ENCODE data around the gene ENAH.

The ENAH gene

DNA sequence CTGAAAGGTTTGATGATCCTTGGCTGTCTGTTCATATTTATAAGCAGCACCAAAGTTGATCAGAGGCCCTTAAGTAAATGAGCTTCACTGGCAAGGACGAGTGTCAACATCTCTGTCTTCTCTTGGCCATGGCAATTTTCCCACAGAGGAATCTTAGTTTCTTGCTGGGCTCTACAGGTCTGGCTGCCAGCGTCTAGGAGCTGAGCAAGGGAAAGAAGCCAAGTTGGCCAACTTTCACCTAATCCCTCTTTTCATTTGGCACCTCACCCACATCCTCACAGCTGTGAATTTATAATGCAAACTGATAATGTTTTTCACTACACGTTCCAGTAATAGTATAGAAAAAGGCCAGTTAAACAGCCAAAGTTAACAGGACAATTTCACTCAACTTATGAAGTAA is 126.0 kb downstream of the ENAH start:
- TF ChIP-seq POLR2AphosphoS5 (IDR thresholded peaks at IDR 0.05; ENCODE audit: low read depth) (no peak), GABPA (IDR thresholded peaks at IDR 0.05; ENCODE audit: low read depth) (no peak), SPI1 (IDR thresholded peaks at IDR 0.05; ENCODE audit: borderline replicate concordance, low read depth) (no peak)
- TF ChIP-seq, protein P1, sequence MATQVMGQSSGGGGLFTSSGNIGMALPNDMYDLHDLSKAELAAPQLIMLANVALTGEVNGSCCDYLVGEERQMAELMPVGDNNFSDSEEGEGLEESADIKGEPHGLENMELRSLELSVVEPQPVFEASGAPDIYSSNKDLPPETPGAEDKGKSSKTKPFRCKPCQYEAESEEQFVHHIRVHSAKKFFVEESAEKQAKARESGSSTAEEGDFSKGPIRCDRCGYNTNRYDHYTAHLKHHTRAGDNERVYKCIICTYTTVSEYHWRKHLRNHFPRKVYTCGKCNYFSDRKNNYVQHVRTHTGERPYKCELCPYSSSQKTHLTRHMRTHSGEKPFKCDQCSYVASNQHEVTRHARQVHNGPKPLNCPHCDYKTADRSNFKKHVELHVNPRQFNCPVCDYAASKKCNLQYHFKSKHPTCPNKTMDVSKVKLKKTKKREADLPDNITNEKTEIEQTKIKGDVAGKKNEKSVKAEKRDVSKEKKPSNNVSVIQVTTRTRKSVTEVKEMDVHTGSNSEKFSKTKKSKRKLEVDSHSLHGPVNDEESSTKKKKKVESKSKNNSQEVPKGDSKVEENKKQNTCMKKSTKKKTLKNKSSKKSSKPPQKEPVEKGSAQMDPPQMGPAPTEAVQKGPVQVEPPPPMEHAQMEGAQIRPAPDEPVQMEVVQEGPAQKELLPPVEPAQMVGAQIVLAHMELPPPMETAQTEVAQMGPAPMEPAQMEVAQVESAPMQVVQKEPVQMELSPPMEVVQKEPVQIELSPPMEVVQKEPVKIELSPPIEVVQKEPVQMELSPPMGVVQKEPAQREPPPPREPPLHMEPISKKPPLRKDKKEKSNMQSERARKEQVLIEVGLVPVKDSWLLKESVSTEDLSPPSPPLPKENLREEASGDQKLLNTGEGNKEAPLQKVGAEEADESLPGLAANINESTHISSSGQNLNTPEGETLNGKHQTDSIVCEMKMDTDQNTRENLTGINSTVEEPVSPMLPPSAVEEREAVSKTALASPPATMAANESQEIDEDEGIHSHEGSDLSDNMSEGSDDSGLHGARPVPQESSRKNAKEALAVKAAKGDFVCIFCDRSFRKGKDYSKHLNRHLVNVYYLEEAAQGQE (IDR thresholded peaks at IDR 0.05; ENCODE audit: insufficient replicate concordance, low read depth) = no peak
- TF ChIP-seq, protein P2, sequence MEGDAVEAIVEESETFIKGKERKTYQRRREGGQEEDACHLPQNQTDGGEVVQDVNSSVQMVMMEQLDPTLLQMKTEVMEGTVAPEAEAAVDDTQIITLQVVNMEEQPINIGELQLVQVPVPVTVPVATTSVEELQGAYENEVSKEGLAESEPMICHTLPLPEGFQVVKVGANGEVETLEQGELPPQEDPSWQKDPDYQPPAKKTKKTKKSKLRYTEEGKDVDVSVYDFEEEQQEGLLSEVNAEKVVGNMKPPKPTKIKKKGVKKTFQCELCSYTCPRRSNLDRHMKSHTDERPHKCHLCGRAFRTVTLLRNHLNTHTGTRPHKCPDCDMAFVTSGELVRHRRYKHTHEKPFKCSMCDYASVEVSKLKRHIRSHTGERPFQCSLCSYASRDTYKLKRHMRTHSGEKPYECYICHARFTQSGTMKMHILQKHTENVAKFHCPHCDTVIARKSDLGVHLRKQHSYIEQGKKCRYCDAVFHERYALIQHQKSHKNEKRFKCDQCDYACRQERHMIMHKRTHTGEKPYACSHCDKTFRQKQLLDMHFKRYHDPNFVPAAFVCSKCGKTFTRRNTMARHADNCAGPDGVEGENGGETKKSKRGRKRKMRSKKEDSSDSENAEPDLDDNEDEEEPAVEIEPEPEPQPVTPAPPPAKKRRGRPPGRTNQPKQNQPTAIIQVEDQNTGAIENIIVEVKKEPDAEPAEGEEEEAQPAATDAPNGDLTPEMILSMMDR (IDR thresholded peaks at IDR 0.05; ENCODE audit: insufficient read depth, low read length) = no peak
- H3K27me3 ChIP-seq (ENCODE audit: insufficient read depth, poor library complexity, severe bottlenecking) = no peaks in the 10 kb centered on the region
- H3K4me3 ChIP-seq (replicated peaks; ENCODE audit: insufficient read depth, low read length) = no peak overlapping the region
- no peak for DNase-seq (ENCODE audit: low read depth in 1 of 2, low spot score in 1 of 2)
- H3K27ac ChIP-seq (replicated peaks) = no peak overlapping the region

DNA sequence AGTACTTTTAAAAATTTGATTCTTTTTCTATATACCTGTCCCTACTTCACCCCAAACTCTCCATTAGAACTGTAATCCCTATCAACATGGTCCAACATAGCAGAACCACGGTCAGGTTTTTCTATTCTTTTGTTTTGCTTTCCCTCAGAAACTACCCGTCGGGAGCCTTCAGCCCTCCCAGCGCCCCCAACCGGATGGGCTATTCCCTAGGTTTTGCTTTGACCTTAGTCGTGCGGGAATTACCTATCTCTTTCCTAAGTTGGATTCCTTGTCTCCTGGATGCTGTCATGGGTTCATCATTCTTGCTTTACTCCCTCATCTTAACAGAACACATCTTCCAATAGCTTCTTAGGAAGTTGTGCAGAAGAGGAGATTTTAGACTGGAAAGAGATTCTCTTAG is 127.5 kb downstream of the ENAH start:
- TF ChIP-seq GABPA (IDR thresholded peaks at IDR 0.05; ENCODE audit: low read depth) = no peak
- Histone ChIP-seq H3K27me3 (ENCODE audit: insufficient read depth, poor library complexity, severe bottlenecking) (no peaks in the 10 kb centered on the region), H3K27ac (replicated peaks) (no peak overlapping the region), H3K4me3 (replicated peaks; ENCODE audit: insufficient read depth, low read length) (no peak overlapping the region)
- DNase-seq (ENCODE audit: low read depth in 1 of 2, low spot score in 1 of 2) = no peak

DNA sequence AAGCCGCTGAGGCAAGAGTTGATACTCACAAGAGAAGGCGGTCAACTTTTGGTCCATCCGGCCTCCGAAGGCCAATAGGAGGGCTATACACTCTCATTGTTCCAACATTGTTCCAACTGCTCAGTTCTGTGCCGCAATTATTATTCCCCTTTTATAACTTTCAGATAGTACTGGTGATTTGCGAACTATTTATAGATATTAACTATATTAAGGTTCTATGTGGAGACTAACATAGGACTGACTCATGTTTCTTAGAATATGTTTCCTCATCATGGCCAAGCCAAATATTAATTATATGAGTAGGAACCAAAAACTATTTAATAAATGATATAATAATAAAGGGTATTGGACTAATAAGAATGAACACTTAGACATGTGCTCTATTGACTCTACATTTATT is 128.4 kb downstream of the ENAH start:
- Histone ChIP-seq H3K27ac (replicated peaks) (no peak overlapping the region), H3K27me3 (ENCODE audit: insufficient read depth, poor library complexity, severe bottlenecking) (no peaks in the 10 kb centered on the region), H3K4me3 (replicated peaks; ENCODE audit: insufficient read depth, low read length) (no peak overlapping the region)
- TF ChIP-seq, protein P2 (IDR thresholded peaks at IDR 0.05; ENCODE audit: insufficient read depth, low read length) = no peak
- TF ChIP-seq POLR2AphosphoS5 (IDR thresholded peaks at IDR 0.05; ENCODE audit: low read depth) (no peak), GABPA (IDR thresholded peaks at IDR 0.05; ENCODE audit: low read depth) (no peak)
- TF ChIP-seq, protein P1 (IDR thresholded peaks at IDR 0.05; ENCODE audit: insufficient replicate concordance, low read depth) = no peak
- DNase-seq (ENCODE audit: low read depth in 1 of 2, low spot score in 1 of 2) = no peak

DNA sequence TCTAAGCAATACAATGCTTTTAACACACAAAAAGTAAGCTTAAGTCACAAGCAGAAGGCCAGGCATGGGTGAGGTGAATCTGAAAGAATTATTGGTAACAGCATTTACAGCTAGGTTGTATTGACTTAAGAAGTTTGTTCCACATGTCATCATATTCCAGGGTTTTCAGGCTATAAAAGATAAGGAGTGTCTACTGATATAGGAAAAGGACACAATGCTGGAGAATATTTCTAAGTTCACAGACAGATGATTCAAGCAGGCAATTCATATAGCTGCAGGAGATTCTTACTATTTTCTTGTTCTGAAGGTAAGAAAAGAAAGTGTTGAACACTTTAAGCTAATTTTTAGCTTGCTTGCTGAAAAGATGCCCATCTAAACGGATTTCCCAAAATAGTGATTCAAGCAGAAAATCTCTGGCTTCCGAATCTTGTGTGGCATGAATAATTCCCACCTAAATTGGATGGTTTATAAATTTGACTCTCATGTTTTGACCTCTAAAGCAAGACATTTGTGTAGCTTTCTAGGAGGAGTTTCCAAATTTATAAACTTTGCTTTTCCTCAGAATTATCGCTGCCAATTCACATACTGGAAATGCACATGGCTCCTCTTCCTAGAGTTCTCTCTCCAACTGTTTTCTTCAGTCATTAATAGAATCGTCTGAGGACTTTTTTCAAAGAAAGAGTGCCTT is 129.5 kb downstream of the ENAH start:
- no peak for TF ChIP-seq SPI1 (IDR thresholded peaks at IDR 0.05; ENCODE audit: borderline replicate concordance, low read depth)
- no peak for TF ChIP-seq POLR2AphosphoS5 (IDR thresholded peaks at IDR 0.05; ENCODE audit: low read depth)
- TF ChIP-seq GABPA (IDR thresholded peaks at IDR 0.05; ENCODE audit: low read depth) = no peak
- TF ChIP-seq, protein P1 (IDR thresholded peaks at IDR 0.05; ENCODE audit: insufficient replicate concordance, low read depth) = no peak
- TF ChIP-seq, protein P2 (IDR thresholded peaks at IDR 0.05; ENCODE audit: insufficient read depth, low read length) = no peak
- Histone ChIP-seq H3K27ac (replicated peaks) (no peak overlapping the region), H3K4me3 (replicated peaks; ENCODE audit: insufficient read depth, low read length) (no peak overlapping the region), H3K27me3 (ENCODE audit: insufficient read depth, poor library complexity, severe bottlenecking) (no peaks in the 10 kb centered on the region)
- DNase-seq (ENCODE audit: low read depth in 1 of 2, low spot score in 1 of 2) = no peak

All from HL-60 (cell line).